GM10248 (cell line): Measurements from ENCODE around the gene FGD4.
"Not testable (repeated sequence)": the region's sequence is repeated elsewhere in the genome, so short reads cannot be mapped to it uniquely, and the experiment has no call there.

Experiments
- CTCF ChIA-PET: fragments of 300-600 bp; sonication (Branson Sonifier 250); formaldehyde crosslinking; extraction: SDS; loops from one replicate; lab custom pipeline; 2021; ENCODE audit warnings: antibody characterized with exemption; lab: Yijun Ruan, JAX
- POLR2A ChIA-PET: fragments of 350-650 bp; sonication (Branson Sonifier 250); formaldehyde crosslinking; extraction: SDS; loops from one replicate; lab custom pipeline; 2020; ENCODE audit warnings: antibody characterized with exemption; lab: Yijun Ruan, JAX
- DNase-seq: peaks from one replicate; pipeline ENCODE4 v3.0.0; 2012; ENCODE audit errors: extremely low spot score
- TF ChIP-seq, protein P1 (sequence below): IDR thresholded peaks from 2 replicates; pipeline ENCODE4 v1.5.1; 2012; ENCODE audit warnings: mild to moderate bottlenecking, low read depth; ENCODE audit errors: extremely low read depth, missing control alignments, control extremely low read depth

Gene FGD4

DNA sequence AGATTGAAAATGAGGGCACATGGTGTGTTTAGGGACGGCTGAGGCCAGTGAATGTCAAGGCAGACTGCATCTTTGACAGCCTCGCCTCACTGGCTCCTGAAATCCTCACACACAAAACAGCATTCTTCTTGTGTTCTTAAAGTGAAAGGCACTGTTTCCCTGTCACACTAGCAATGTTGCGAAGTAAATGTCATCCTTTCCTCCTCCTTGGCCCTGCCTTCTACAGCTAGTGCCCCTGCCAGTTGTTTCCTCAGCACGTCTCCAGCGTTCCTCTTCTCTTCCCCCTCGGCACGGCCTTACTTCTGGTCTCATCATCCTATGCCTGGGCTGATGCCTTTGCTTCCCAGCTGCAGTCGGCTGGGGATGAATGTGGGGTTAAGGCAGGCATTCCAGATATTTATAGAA, 150.3 kb downstream of the FGD4 start:
- TF ChIP-seq, protein P1, sequence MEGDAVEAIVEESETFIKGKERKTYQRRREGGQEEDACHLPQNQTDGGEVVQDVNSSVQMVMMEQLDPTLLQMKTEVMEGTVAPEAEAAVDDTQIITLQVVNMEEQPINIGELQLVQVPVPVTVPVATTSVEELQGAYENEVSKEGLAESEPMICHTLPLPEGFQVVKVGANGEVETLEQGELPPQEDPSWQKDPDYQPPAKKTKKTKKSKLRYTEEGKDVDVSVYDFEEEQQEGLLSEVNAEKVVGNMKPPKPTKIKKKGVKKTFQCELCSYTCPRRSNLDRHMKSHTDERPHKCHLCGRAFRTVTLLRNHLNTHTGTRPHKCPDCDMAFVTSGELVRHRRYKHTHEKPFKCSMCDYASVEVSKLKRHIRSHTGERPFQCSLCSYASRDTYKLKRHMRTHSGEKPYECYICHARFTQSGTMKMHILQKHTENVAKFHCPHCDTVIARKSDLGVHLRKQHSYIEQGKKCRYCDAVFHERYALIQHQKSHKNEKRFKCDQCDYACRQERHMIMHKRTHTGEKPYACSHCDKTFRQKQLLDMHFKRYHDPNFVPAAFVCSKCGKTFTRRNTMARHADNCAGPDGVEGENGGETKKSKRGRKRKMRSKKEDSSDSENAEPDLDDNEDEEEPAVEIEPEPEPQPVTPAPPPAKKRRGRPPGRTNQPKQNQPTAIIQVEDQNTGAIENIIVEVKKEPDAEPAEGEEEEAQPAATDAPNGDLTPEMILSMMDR = no peak
- ChIA-PET CTCF (no interaction called here), POLR2A (no interaction called here)
- DNase-seq = no peak

GRCh38 chr12:32551058-32551457, 151.7 kb downstream of the FGD4 start:
- DNase-seq = no peak
- POLR2A ChIA-PET = no interaction called here
- TF ChIP-seq, protein P1 = no peak
- CTCF ChIA-PET = interaction anchor here (0.8 kb wide), 1 partner anchor 25 kb away, joined by 3 read pairs; no protein-coding TSS in a partner anchor

DNA sequence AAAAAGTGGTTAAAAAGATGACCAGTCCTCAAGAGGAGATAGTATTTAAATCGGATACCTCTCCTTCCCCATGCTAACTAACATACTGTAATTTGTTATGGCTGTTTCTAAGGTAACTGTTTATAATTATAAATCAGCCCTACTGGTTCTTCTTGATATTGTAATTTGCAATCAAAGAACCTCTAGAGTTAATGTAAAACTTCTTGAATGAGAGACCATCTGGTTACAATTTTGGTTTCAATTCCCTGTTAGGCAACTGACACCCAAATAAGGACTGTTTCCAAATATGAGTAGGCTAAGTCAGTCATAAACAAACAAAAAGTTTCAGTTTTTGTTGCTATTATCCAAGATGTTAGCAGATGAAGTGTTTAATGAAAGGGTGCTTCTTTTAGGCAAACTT, 159.5 kb downstream of the FGD4 start:
- ChIA-PET CTCF (interaction anchor here (1.4 kb wide), 1 partner anchor 23 kb away, joined by 4 read pairs; no protein-coding TSS in a partner anchor), POLR2A (no interaction called here)
- TF ChIP-seq, protein P1 = no peak
- peak; percentile 77 for DNase-seq

DNA sequence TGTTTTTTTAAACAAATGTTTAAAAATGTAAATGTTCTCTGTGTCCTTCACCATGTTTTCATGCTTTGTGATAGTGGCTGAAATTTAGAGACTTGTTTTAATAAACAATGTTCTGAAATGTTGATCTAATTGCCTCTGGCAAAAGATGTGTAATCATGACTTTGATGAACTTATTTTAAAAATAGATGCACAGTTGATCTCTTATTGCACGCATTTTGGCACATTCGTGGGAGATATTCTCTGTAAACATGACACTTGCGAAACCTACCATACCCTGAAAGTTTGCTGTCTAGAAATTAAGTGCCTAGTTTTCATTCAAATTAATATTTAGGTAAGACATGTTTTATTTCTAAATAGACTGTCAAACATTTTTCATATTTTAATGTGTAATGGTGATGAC, 160.1 kb downstream of the FGD4 start:
- CTCF ChIA-PET = no interaction called here
- DNase-seq = no peak
- POLR2A ChIA-PET = no interaction called here
- TF ChIP-seq, protein P1 = no peak

- ChIA-PET CTCF (interaction anchor here (1.4 kb wide), 1 partner anchor 31 kb away, joined by 4 read pairs; no protein-coding TSS in a partner anchor), POLR2A (no interaction called here)
- DNase-seq = no peak
- TF ChIP-seq, protein P1 = no peak
Measured at GRCh38 chr12:32560520-32560919, 161.2 kb downstream of the FGD4 start.

DNA sequence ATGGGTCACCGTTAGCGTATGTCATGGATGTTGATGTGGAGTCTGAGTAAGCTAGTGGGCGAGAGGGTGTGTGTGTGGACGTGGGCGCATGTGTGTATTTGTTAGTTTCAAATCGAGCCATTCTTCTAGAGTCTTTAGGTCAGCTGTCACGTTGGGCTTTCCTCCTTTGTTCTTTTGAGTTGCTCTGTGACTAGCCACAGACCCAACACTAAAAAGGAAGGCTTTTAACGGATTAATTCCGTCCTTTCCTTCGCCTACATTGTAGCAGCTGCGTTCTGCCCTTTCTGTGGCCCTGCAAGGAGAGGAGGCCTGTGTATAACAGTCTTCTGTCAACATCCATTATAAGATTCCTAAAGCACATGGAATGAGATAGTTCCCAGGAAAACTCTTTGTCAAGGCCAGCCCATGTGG, 162.6 kb downstream of the FGD4 start:
- ChIA-PET POLR2A (no interaction called here), CTCF (no interaction called here)
- DNase-seq = no peak
- TF ChIP-seq, protein P1 = no peak

GRCh38 chr12:32562413-32562812, 163.1 kb downstream of the FGD4 start:
- POLR2A ChIA-PET, CTCF ChIA-PET, DNase-seq: not testable (repeated sequence)
